ENCODE results near the gene ECHDC1. TPM values are rescaled to one million over a fixed set of nuclear protein-coding genes. Genes with fewer than 3 reads are reported as not detected.
"Not testable (repeated sequence)": the region's sequence is repeated elsewhere in the genome, so short reads cannot be mapped to it uniquely, and the experiment has no call there.

ECHDC1 gene
- polyA plus RNA-seq, 4 donors, result 79.6 to 98.7 (median 90.0) TPM

GRCh38 chr6:127342296-127342945, 988 bp downstream of the ECHDC1 start:
- peak; percentile 10 to 34 (median 25) for DNase-seq (ENCODE audit: low read depth in 4 of 4, low spot score in 3 of 4)

- DNase-seq (ENCODE audit: low read depth in 4 of 4, low spot score in 3 of 4), result peak in 1 of 4 donors; percentile 8
These were observed 1.8 kb downstream of the ECHDC1 start for GRCh38 chr6:127341471-127342202.

- DNase-seq (ENCODE audit: low read depth in 4 of 4, low spot score in 3 of 4), result no peak
These were observed 3.2 kb downstream of the ECHDC1 start for GRCh38 chr6:127340171-127340570.

GRCh38 chr6:127338936-127339335, 4.5 kb downstream of the ECHDC1 start:
- DNase-seq (ENCODE audit: low read depth in 4 of 4, low spot score in 3 of 4), result no peak

GRCh38 chr6:127332383-127332961, 10.9 kb downstream of the ECHDC1 start:
- DNase-seq (ENCODE audit: low read depth in 4 of 4, low spot score in 3 of 4), result no peak

GRCh38 chr6:127331256-127331655, 12.2 kb downstream of the ECHDC1 start:
- DNase-seq (ENCODE audit: low read depth in 4 of 4, low spot score in 3 of 4), result not testable (repeated sequence)

- DNase-seq (ENCODE audit: low read depth in 4 of 4, low spot score in 3 of 4), result no peak
These were observed 15.3 kb downstream of the ECHDC1 start for GRCh38 chr6:127328043-127328609.

GRCh38 chr6:127319686-127320085, 23.7 kb downstream of the ECHDC1 start:
- DNase-seq (ENCODE audit: low read depth in 4 of 4, low spot score in 3 of 4), result no peak

- DNase-seq (ENCODE audit: low read depth in 4 of 4, low spot score in 3 of 4), result no peak
These were observed 25.9 kb downstream of the ECHDC1 start for GRCh38 chr6:127317388-127318128.

GRCh38 chr6:127305741-127306140, 37.7 kb downstream of the ECHDC1 start:
- DNase-seq (ENCODE audit: low read depth in 4 of 4, low spot score in 3 of 4), result no peak

- no peak for DNase-seq (ENCODE audit: low read depth in 4 of 4, low spot score in 3 of 4)
These were observed 39.5 kb downstream of the ECHDC1 start for GRCh38 chr6:127303917-127304316.

GRCh38 chr6:127302728-127303660, 40.4 kb downstream of the ECHDC1 start:
- DNase-seq (ENCODE audit: low read depth in 4 of 4, low spot score in 3 of 4), result peak in 3 of 4 donors; percentile 14 to 28 (median 21)

- DNase-seq (ENCODE audit: low read depth in 4 of 4, low spot score in 3 of 4), result no peak
These were observed 42.2 kb downstream of the ECHDC1 start for GRCh38 chr6:127301199-127301700.

- no peak for DNase-seq (ENCODE audit: low read depth in 4 of 4, low spot score in 3 of 4)
These were observed 43.0 kb downstream of the ECHDC1 start for GRCh38 chr6:127300411-127300810.

- DNase-seq (ENCODE audit: low read depth in 4 of 4, low spot score in 3 of 4), result no peak
These were observed 43.7 kb downstream of the ECHDC1 start for GRCh38 chr6:127299522-127300240.

GRCh38 chr6:127298475-127298874, 44.9 kb downstream of the ECHDC1 start:
- DNase-seq (ENCODE audit: low read depth in 4 of 4, low spot score in 3 of 4), result no peak

- no peak for DNase-seq (ENCODE audit: low read depth in 4 of 4, low spot score in 3 of 4)
These were observed 45.8 kb downstream of the ECHDC1 start for GRCh38 chr6:127297502-127298070.

- no peak for DNase-seq (ENCODE audit: low read depth in 4 of 4, low spot score in 3 of 4)
These were observed 51.9 kb downstream of the ECHDC1 start for GRCh38 chr6:127291495-127291894.

Data from right renal pelvis (tissue), 4 donors.